GM12874 (cell line): ENCODE results near the gene HEPH.

ENCODE experiments used
- CTCF ChIP-seq: IDR thresholded peaks from 2 replicates; pipeline ENCODE4 v1.5.1; 2011; ENCODE audit warnings: low read depth, mild to moderate bottlenecking, control low read depth, low read length, moderate library complexity; ENCODE audit not compliant: insufficient read depth

HEPH gene

GRCh38 chrX:66176134-66176533 is 12.1 kb downstream of the HEPH start:
- no peak for TF ChIP-seq CTCF

GRCh38 chrX:66191563-66191962 is 27.5 kb downstream of the HEPH start:
- no peak for TF ChIP-seq CTCF

GRCh38 chrX:66193821-66194220 is 29.8 kb downstream of the HEPH start:
- no peak for TF ChIP-seq CTCF

GRCh38 chrX:66200050-66200664 is 36.1 kb downstream of the HEPH start:
- no peak for TF ChIP-seq CTCF

GRCh38 chrX:66200855-66201795 is 37.1 kb downstream of the HEPH start:
- TF ChIP-seq CTCF = no peak

- no peak for TF ChIP-seq CTCF
These were observed 39.1 kb downstream of the HEPH start for GRCh38 chrX:66203114-66203513.

- no peak for TF ChIP-seq CTCF
These were observed 57.8 kb downstream of the HEPH start for GRCh38 chrX:66221856-66222255.
